Measurements from ENCODE around the gene ARAP2.

The ARAP2 gene

GRCh38 chr4:36233567-36234266 lies 10.6 kb downstream of the ARAP2 start:
- H3K4me3 ChIP-seq (replicated peaks; ENCODE audit: low read depth, low read length): no peak overlapping the region
- no peak for DNase-seq (ENCODE audit: extremely low read depth, low read depth)
- TF ChIP-seq CTCF (IDR thresholded peaks at IDR 0.05; ENCODE audit: low read depth, low read length, missing control alignments): no peak

GRCh38 chr4:36230534-36230933 lies 13.8 kb downstream of the ARAP2 start:
- TF ChIP-seq CTCF (IDR thresholded peaks at IDR 0.05; ENCODE audit: low read depth, low read length, missing control alignments): no peak
- DNase-seq (ENCODE audit: extremely low read depth, low read depth): no peak
- H3K4me3 ChIP-seq (replicated peaks; ENCODE audit: low read depth, low read length): no peak overlapping the region

GRCh38 chr4:36227913-36228312 lies 16.4 kb downstream of the ARAP2 start:
- DNase-seq (ENCODE audit: extremely low read depth, low read depth): no peak
- TF ChIP-seq CTCF (IDR thresholded peaks at IDR 0.05; ENCODE audit: low read depth, low read length, missing control alignments): no peak
- no peak overlapping the region for H3K4me3 ChIP-seq (replicated peaks; ENCODE audit: low read depth, low read length)

- no peak for DNase-seq (ENCODE audit: extremely low read depth, low read depth)
- no peak overlapping the region for H3K4me3 ChIP-seq (replicated peaks; ENCODE audit: low read depth, low read length)
- TF ChIP-seq CTCF (IDR thresholded peaks at IDR 0.05; ENCODE audit: low read depth, low read length, missing control alignments): no peak
Observed at GRCh38 chr4:36226430-36227227, 17.7 kb downstream of the ARAP2 start.

- TF ChIP-seq CTCF (IDR thresholded peaks at IDR 0.05; ENCODE audit: low read depth, low read length, missing control alignments): no peak
- H3K4me3 ChIP-seq (replicated peaks; ENCODE audit: low read depth, low read length): no peak overlapping the region
- DNase-seq (ENCODE audit: extremely low read depth, low read depth): no peak
Observed at GRCh38 chr4:36224972-36225903, 19.1 kb downstream of the ARAP2 start.

GRCh38 chr4:36222702-36223101 lies 21.6 kb downstream of the ARAP2 start:
- no peak for DNase-seq (ENCODE audit: extremely low read depth, low read depth)
- no peak overlapping the region for H3K4me3 ChIP-seq (replicated peaks; ENCODE audit: low read depth, low read length)
- no peak for TF ChIP-seq CTCF (IDR thresholded peaks at IDR 0.05; ENCODE audit: low read depth, low read length, missing control alignments)

Data from HFF-Myc (cell line).